ENCODE measurements around the gene SLC2A4RG.

GRCh38 chr20:63738687-63739129, 868 bp upstream of the SLC2A4RG start:
- no peak for TF ChIP-seq CTCF (conservative IDR thresholded peaks at IDR 0.05 in 1 of 2, IDR thresholded peaks at IDR 0.05 in 1 of 2; ENCODE audit: extremely low read depth in 1 of 2, insufficient read depth in 1 of 2, low read depth in 1 of 2, low read length in 2 of 2)
- TF ChIP-seq EZH2 (IDR thresholded peaks at IDR 0.05; ENCODE audit: borderline replicate concordance, low read length), result no peak
